ENCODE results near the gene NSMCE1.
"Not testable (repeated sequence)": the region's sequence is repeated elsewhere in the genome, so short reads cannot be mapped to it uniquely, and the experiment has no call there.

The NSMCE1 gene

GRCh38 chr16:27269300-27270150 lies 953 bp upstream of the NSMCE1 start:
- DNase-seq: no peak

DNA sequence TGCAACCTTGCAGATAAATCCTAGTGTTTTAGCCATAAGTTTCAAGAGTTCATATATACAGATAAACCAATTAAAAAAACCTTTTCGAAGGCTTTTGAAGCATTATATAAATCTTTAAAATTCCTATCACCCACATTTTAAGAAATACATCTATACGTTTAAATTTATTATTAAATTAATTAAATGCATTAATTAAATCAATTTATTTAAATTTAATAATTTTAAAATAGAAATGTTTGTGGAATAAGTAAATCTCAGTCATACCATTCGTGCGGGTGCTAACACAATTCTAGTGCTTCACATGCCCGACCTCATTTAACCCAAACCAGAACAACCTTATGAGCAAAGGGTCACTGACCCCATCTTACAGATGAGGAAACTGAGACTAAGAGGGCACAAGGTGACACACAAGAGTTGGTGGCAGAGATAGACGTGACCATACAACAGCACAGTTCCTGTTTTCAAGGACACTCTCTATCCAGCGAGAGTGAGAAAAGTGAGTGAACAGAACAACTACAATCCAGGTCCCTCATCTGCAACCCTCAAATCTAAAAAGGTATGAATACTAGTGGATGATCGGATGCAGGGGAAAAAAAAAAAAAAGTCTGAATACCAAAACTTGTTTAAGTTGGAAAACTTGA lies 1.4 kb downstream of the NSMCE1 start:
- no peak for DNase-seq

- no peak for DNase-seq
Observed at GRCh38 chr16:27265982-27266381, 2.6 kb downstream of the NSMCE1 start.

- no peak for DNase-seq
Observed at GRCh38 chr16:27264151-27264550, 4.4 kb downstream of the NSMCE1 start.

DNA sequence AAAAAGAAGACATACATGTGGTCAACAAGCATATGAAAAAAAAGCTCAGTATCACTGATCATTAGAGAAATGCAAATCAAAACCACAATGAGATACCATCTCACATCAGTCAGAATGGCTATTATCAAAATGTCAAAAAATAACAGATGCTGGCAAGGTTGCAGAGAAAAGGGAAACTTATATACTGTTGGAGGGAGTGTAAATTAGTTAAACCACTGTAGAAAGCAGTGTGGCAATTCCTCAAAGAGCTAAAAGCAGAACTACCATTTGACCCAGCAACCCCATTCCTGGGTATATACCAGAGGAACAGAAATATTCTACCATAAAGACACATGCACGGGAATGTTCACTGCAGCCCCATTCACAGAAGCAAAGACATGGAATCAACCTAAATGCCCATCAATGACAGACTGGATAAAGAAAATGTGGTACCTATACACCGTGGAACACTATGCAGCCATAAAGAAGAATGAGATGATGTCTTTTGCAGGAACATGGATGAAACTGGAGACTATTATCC lies 5.6 kb downstream of the NSMCE1 start:
- not testable (repeated sequence) for DNase-seq

GRCh38 chr16:27259710-27260109 lies 8.9 kb downstream of the NSMCE1 start:
- DNase-seq: no peak

DNA sequence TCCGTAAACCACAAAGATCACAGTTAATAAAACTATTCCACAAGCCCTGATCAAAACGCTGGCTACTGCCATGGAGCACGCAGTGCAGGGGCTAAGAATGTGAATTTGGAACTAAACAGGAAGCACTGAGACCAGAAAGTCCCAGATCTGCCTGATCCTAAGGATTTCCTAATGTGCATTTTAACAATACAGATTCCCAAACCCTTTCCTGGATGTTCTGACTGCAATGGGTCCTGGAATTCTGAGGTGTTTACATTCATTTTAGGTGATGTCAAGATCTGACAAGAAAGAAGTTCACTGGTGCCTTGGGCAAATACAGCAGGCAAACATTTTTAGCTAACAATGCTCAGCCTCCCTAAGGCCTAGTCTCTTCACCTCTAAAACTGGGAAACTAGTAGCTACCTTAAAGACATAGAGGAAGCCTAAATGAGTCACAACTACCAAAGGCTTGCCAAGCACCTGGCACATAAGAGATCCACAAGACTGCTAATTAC lies 10.3 kb downstream of the NSMCE1 start:
- DNase-seq: no peak

DNA sequence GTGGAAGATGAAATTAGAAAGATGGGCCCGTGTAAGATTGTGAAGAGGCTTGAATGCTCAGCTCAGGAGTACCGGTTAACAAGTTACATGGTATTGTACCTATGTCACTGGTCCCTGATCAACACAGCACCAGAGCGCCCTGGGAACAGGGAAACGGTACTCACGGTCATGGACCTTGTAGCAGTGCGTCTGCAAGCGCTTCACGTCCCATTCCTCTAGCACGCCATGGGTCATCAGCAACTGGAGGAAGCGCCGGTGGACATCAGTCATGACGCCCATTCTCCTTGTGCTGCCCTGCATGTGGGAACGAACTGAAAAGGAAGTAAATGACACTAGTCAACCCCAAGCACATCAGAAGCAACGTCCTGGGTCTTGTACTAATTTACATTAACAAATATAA lies 11.3 kb downstream of the NSMCE1 start:
- no peak for DNase-seq

- DNase-seq: no peak
Observed at GRCh38 chr16:27256861-27257260, 11.7 kb downstream of the NSMCE1 start.

DNA sequence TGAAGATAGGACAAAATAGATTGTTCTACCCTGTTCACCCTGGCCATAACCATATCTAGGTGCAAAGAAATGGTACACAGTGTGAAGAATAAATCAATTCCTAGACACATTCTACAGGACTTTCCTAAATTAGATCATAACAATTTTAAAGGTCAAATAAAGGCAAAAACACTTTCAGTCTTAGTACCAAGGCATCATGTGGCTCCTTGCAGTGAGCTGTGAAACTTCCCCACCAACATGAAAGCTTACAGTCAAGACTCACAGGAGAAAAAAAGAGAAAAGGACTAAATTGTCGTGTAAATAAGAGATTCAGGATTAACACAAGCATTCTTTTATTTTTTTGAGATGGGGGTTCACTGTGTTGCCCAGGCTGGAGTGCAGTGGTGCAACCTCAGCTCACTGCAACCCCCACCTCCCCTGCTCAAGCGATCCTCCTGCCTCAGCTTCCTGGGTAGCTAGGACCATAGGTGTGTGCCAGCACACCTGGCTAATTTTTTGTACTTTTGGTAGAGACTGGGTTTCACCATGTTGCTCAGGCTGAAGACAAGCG lies 14.2 kb downstream of the NSMCE1 start:
- no peak for DNase-seq

- no peak for DNase-seq
Observed at GRCh38 chr16:27253526-27253930, 15.0 kb downstream of the NSMCE1 start.

GRCh38 chr16:27252206-27252585 lies 16.4 kb downstream of the NSMCE1 start:
- no peak for DNase-seq

GRCh38 chr16:27251541-27252205 lies 16.9 kb downstream of the NSMCE1 start:
- no peak for DNase-seq

GRCh38 chr16:27248886-27249285 lies 19.7 kb downstream of the NSMCE1 start:
- DNase-seq: not testable (repeated sequence)

GRCh38 chr16:27248036-27248435 lies 20.5 kb downstream of the NSMCE1 start:
- no peak for DNase-seq

GRCh38 chr16:27247076-27247475 lies 21.5 kb downstream of the NSMCE1 start:
- DNase-seq: not testable (repeated sequence)

- DNase-seq: no peak
Observed at GRCh38 chr16:27246439-27246838, 22.1 kb downstream of the NSMCE1 start.

DNA sequence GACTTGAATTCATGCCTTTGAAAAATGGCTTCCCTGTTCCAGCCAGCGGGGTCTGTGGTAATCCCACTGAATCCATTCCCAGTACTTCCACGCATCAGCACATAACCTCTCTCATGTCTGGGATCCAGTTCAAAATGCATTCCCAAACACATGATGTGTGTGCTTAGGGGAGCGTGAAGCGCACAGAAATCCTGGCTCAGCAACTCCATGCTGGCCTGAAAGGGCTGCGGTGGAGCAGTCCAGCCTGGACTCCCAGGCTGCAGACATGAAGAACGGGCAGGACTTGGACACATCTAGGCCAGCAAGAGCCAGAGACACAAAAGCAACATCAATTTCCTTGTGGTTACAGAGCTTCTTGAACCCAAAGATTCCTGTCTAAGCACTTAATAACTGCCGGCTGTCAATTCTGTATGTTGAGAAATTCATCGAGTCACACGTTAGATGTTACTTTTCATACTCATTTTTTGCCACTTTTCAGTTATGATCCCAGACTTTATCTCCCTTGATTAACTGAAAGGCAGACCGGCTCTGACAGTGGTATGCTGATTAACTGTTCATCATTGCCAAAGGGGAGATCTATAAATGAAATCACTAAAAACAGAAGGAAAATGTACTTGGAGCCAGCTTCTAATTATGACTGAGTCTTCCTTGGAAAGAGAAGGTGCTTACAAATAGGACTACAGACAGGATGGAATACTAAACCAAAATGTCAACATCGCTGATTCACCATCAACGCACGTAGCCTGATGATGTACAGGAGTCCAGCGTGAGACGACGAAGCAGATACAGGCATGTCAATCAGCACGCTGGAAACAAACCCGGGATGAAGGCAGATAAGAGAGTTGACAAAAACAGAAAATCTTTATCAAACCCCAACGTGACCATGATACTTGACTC lies 23.0 kb downstream of the NSMCE1 start:
- no peak for DNase-seq

DNA sequence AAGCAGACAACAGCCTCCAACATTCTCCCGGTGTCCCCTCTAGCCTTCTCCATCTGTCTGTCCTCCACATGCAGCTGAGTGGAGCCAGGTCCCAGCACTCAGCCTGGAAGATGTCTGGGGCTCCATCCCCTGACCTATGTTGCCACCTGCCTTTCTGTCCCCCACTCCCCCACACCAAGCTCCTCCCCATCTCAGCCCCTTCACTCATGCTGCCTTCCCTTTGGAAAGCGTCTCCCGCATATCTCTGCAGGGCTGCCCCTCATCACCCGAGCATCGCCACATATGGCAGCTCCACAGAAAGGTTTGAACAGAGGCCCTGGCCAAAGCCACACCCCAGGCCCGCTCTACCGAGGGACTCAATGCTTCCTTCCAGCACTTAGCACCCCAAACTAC lies 24.2 kb downstream of the NSMCE1 start:
- no peak for DNase-seq

GRCh38 chr16:27243725-27244362 lies 24.7 kb downstream of the NSMCE1 start:
- DNase-seq: no peak

GRCh38 chr16:27242868-27243590 lies 25.5 kb downstream of the NSMCE1 start:
- no peak for DNase-seq

All from NCI-H2107 (cell line).